IMR-90 (cell line): ENCODE measurements around the gene TPR. TPM values are rescaled to one million over a fixed set of nuclear protein-coding genes. Genes with fewer than 3 reads are reported as not detected.

Experiments used
- ATAC-seq: fragments of 200-7000 bp; cut with Tn5 transposase; 2 replicates; pipeline ENCODE4 v1.9.1; 2020; ENCODE audit warnings: low read depth, mild to moderate bottlenecking, moderate library complexity
- BruUV-seq: library from RNA; stranded (reverse); fragments of 400-500 nt; replicated peaks from 2 replicates; lab custom pipeline; 2021; lab: Mats Ljungman, UMichigan
- CTCF ChIA-PET: fragments of 300-600 bp; formaldehyde crosslinking; extraction: SDS; loops from one replicate; lab custom pipeline; 2021; ENCODE audit warnings: antibody characterized with exemption; lab: Yijun Ruan, JAX
- POLR2A ChIA-PET: fragments of 300-600 bp; sonication (Branson Sonifier 250); formaldehyde crosslinking; loops from one replicate; lab custom pipeline; 2022; ENCODE audit warnings: antibody characterized with exemption; ENCODE audit not compliant: unreplicated experiment; lab: Charles Lee
- DNase-seq: peaks from one replicate; pipeline ENCODE4 v3.0.0; 2013
- H2AFZ ChIP-seq: replicated peaks from 2 replicates; pipeline ENCODE3; 2013; ENCODE audit warnings: low read length, mild to moderate bottlenecking; ENCODE audit not compliant: poor library complexity
- H2AK5ac ChIP-seq: 2 replicates; pipeline ENCODE4 v1.6.1; 2013; ENCODE audit warnings: low read depth, low read length, inconsistent platforms
- H2AK9ac ChIP-seq: replicated peaks from 2 replicates; pipeline ENCODE3; 2013; ENCODE audit warnings: mild to moderate bottlenecking, low read depth, low read length, moderate library complexity; ENCODE audit not compliant: poor library complexity
- H2BK120ac ChIP-seq: 2 replicates; pipeline ENCODE4 v1.6.1; 2013; ENCODE audit warnings: low read depth, low read length, inconsistent platforms
- H2BK15ac ChIP-seq: 3 replicates; pipeline ENCODE4 v1.6.1; 2013; ENCODE audit warnings: low read depth, low read length, inconsistent platforms
- H2BK20ac ChIP-seq: 2 replicates; pipeline ENCODE4 v1.6.1; 2013; ENCODE audit warnings: low read depth, mild to moderate bottlenecking, inconsistent platforms, low read length, moderate library complexity
- H2BK5ac ChIP-seq: 2 replicates; pipeline ENCODE4 v1.6.1; 2013; ENCODE audit warnings: mild to moderate bottlenecking, low read depth, low read length, inconsistent platforms; ENCODE audit not compliant: poor library complexity, severe bottlenecking
- H3K14ac ChIP-seq: replicated peaks from 2 replicates; pipeline ENCODE4 v1.6.1; 2013; ENCODE audit warnings: low read depth, low read length, inconsistent platforms
- H3K18ac ChIP-seq: 2 replicates; pipeline ENCODE4 v1.6.1; 2013; ENCODE audit warnings: low read depth, low read length, control low read depth
- H3K23ac ChIP-seq: 2 replicates; pipeline ENCODE4 v1.6.1; 2013; ENCODE audit warnings: low read depth, low read length, inconsistent platforms
- H3K27ac ChIP-seq: 2 replicates; pipeline ENCODE4 v1.5.1; 2013; ENCODE audit warnings: mild to moderate bottlenecking, control low read depth, low read length; ENCODE audit not compliant: insufficient read depth
- H3K27me3 ChIP-seq: 2 replicates; pipeline ENCODE4 v1.6.1; 2013; ENCODE audit warnings: low read length; ENCODE audit not compliant: control insufficient read depth, insufficient read depth
- H3K36me3 ChIP-seq: 2 replicates; pipeline ENCODE4 v1.6.1; 2013; ENCODE audit warnings: low read length, mixed read lengths; ENCODE audit not compliant: control insufficient read depth, insufficient read depth
- H3K4ac ChIP-seq: 2 replicates; pipeline ENCODE4 v1.6.1; 2013; ENCODE audit warnings: low read depth, low read length, inconsistent platforms
- H3K4me1 ChIP-seq: 2 replicates; pipeline ENCODE4 v1.6.1; 2013; ENCODE audit warnings: low read length, mixed read lengths; ENCODE audit not compliant: control insufficient read depth, insufficient read depth
- H3K4me2 ChIP-seq: 2 replicates; pipeline ENCODE4 v1.6.1; 2013; ENCODE audit warnings: low read depth, mild to moderate bottlenecking, control low read depth, low read length, moderate library complexity
- H3K4me3 ChIP-seq: 2 replicates; pipeline ENCODE4 v1.5.1; 2013; ENCODE audit warnings: low read depth, mild to moderate bottlenecking, control low read depth, low read length, moderate library complexity; ENCODE audit not compliant: insufficient read depth
- H3K56ac ChIP-seq: 2 replicates; pipeline ENCODE4 v1.6.1; 2013; ENCODE audit warnings: low read length, inconsistent platforms; ENCODE audit not compliant: insufficient read depth; ENCODE audit errors: extremely low read depth
- H3K79me1 ChIP-seq, 2 experiments: 2 replicates each; pipeline ENCODE4 v1.6.1; 2013; ENCODE audit warnings: low read length in 2 of 2, inconsistent platforms in 1 of 2, low read depth in 1 of 2
- H3K9ac ChIP-seq: 2 replicates; pipeline ENCODE4 v1.6.1; 2013; ENCODE audit warnings: low read depth, low read length, control low read depth
- H3K9me1 ChIP-seq: 2 replicates; pipeline ENCODE4 v1.6.1; 2013; ENCODE audit warnings: low read length, inconsistent platforms; ENCODE audit not compliant: insufficient read depth
- H3K9me3 ChIP-seq: 2 replicates; pipeline ENCODE4 v1.6.1; 2013; ENCODE audit warnings: low read length; ENCODE audit not compliant: control insufficient read depth, insufficient read depth
- H4K20me1 ChIP-seq: 2 replicates; pipeline ENCODE4 v1.6.1; 2013; ENCODE audit warnings: low read length, inconsistent platforms; ENCODE audit not compliant: insufficient read depth
- H4K5ac ChIP-seq: 2 replicates; pipeline ENCODE4 v1.6.1; 2013; ENCODE audit warnings: mild to moderate bottlenecking, low read depth, low read length, control low read depth
- H4K8ac ChIP-seq, 2 experiments: 2 replicates each; pipeline ENCODE4 v1.6.1; 2013; ENCODE audit warnings: low read depth in 2 of 2, low read length in 2 of 2, control low read depth in 1 of 2, inconsistent platforms in 1 of 2
- H4K91ac ChIP-seq: 2 replicates; pipeline ENCODE4 v1.6.1; 2013; ENCODE audit warnings: low read depth, low read length, inconsistent platforms; ENCODE audit not compliant: insufficient read depth
- CEBPB ChIP-seq: IDR thresholded peaks from 2 replicates; pipeline ENCODE4 v1.6.1; 2012; ENCODE audit warnings: low read depth, low read length, improper control_type of control experiment
- POLR2A ChIP-seq: IDR thresholded peaks from 2 replicates; pipeline ENCODE4 v1.6.1; 2012; ENCODE audit warnings: mild to moderate bottlenecking, low read depth, low read length
- SMC3 ChIP-seq: fragments of 150-350 bp; IDR thresholded peaks from 2 replicates; pipeline ENCODE4 v1.6.1; 2016; ENCODE audit warnings: low read depth, mild to moderate bottlenecking, antibody characterized with exemption, low read length, moderate library complexity
- WGBS, 2 experiments: methylation state at CpG; one replicate each; pipeline versions ENCODE4 v1.1.5 to v1.1.7; 2013; ENCODE audit warnings: missing lambda C conversion rate in 2 of 2; ENCODE audit not compliant: insufficient read length in 1 of 2; ENCODE audit errors: extremely low coverage in 2 of 2; 5-methylcytosine and 5-hydroxymethylcytosine counted together
- dilution Hi-C: fragments of 300-500 bp; cut with HindIII; formaldehyde crosslinking; loops from one replicate; pipeline ENCODE4 v1.14.3; 2018; ENCODE audit warnings: low sequenced_read_pairs; ENCODE audit not compliant: unreplicated experiment
- in situ Hi-C: fragments of 300-500 bp; cut with MboI; formaldehyde crosslinking; loops from 3 replicates; pipeline ENCODE4 v1.14.3; 2019; ENCODE audit warnings: low sequenced_read_pairs, inconsistent platforms, mixed read lengths
- intact Hi-C: fragments of 100-400 bp; cut with micrococcal nuclease; formaldehyde crosslinking; loops from 2 replicates; pipeline ENCODE4 v1.10.0; 2022
- polyA plus RNA-seq, 3 experiments: library from polyadenylated mRNA; depleted of rRNA; stranded (reverse); fragments of >200 nt; gene quantifications; 2 replicates each; pipeline ENCODE4 v1.2.3, GENCODE V29; 2012; ENCODE audit warnings: low replicate concordance in 1 of 3
- total RNA-seq: library from RNA; depleted of rRNA; stranded (reverse); fragments of >200 nt; gene quantifications from 2 replicates; pipeline ENCODE4 v1.2.3, GENCODE V29; 2012

The TPR gene
- total and polyA plus RNA-seq, 2 of the 4 experiments (the other 2 are of a cell fraction), result 38.2 to 60.4 TPM

DNA sequence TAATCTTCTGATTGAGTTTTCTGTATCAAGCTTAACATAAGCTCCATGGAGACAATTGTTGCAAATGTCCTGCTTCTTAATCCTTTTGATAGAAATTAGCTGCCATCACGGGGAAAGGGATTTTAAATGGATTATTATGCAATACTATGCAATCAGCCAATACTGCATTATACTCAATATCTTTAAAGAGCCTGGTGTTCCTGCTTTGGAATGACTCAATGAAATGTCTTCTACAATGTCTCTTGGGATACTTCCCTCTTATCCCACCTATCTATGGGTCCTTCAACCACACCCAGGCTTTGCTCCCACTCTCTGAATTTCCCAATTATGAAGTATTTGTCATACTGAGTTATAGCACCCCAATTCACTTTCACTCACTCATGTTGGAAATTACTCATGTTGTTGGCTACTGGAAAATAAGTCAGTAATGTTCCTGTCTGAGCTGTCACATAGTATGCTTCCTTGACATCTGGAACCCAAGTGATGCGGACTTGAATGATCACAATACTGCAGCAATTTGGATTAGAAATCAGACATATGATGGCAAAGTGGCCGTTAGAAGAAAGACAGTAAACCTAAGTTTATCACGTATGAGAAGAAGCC, 85.0 kb downstream of the TPR start:
- no peak overlapping the region for H2AFZ ChIP-seq
- dilution Hi-C loops (no loop called here), in situ Hi-C loops (no loop called here), intact Hi-C loops (no loop called here)
- H3K4me1 ChIP-seq, result no peaks in the 10 kb centered on the region; the same call in 1 of the 2 replicates
- no peak for ATAC-seq
- DNase-seq, result no peak
- no peak overlapping the region for H3K23ac ChIP-seq
- H2BK20ac ChIP-seq, result no peak overlapping the region
- BruUV-seq, result no TSS peak
- no peak overlapping the region for H3K56ac ChIP-seq
- H3K9me1 ChIP-seq, result no peaks in the 10 kb centered on the region
- H3K27me3 ChIP-seq, result no peaks in the 10 kb centered on the region
- H2AK5ac ChIP-seq, result no peak overlapping the region
- no peak overlapping the region for H3K27ac ChIP-seq
- TF ChIP-seq POLR2A, result no peak
- peak; percentile 43; the same call in 1 of the 2 replicates for TF ChIP-seq CEBPB
- no peak for TF ChIP-seq SMC3
- H3K14ac ChIP-seq, result no peak overlapping the region
- CTCF ChIA-PET, result interaction anchor here (0.8 kb wide), 1 partner anchor 15 kb away, joined by 3 read pairs; no protein-coding TSS in a partner anchor
- 92% methylated on average over 2 of the region's 4 CpGs; no CpG with 5 or more reads in 1 of the 2 experiments for WGBS, 2 experiments
- H3K79me1 ChIP-seq, result no peaks in the 10 kb centered on the region
- H2BK5ac ChIP-seq, result no peak overlapping the region
- no peak overlapping the region for H3K4me2 ChIP-seq
- H2BK15ac ChIP-seq, result no peak overlapping the region
- no peaks in the 10 kb centered on the region for H4K20me1 ChIP-seq
- no peak overlapping the region for H4K91ac ChIP-seq
- no peak overlapping the region for H4K8ac ChIP-seq
- no peak overlapping the region for H2BK120ac ChIP-seq
- POLR2A ChIA-PET, result no interaction called here
- H3K9ac ChIP-seq, result no peak overlapping the region
- H3K9me3 ChIP-seq, result no peaks in the 10 kb centered on the region
- no peak overlapping the region for H2AK9ac ChIP-seq
- no peaks in the 10 kb centered on the region for H3K36me3 ChIP-seq
- no peak overlapping the region for H4K5ac ChIP-seq
- no peak overlapping the region for H3K18ac ChIP-seq
- H3K4ac ChIP-seq, result no peak overlapping the region
- H3K4me3 ChIP-seq, result no peak overlapping the region
